DND-41 (cell line): ENCODE data around the gene NRCAM.
"Not testable (repeated sequence)": the region's sequence is repeated elsewhere in the genome, so short reads cannot be mapped to it uniquely, and the experiment has no call there.

Experiments
- ATAC-seq: fragments of 200-7000 bp; cut with Tn5 transposase; 3 replicates; pipeline ENCODE4 v1.9.1; 2021; ENCODE audit warnings: low read depth; ENCODE audit not compliant: insufficient read depth
- DNase-seq: peaks from one replicate; pipeline ENCODE4 v3.0.0-alpha.2; 2020
- H2AFZ ChIP-seq: 2 replicates; pipeline ENCODE4 v1.6.0; 2012; ENCODE audit warnings: low read depth, low read length
- H3K27ac ChIP-seq: 2 replicates; pipeline ENCODE4 v1.5.1; 2012; ENCODE audit warnings: low read length, inconsistent platforms
- H3K27me3 ChIP-seq: fragments of 200-600 bp; sonication (generic); 2 replicates; pipeline ENCODE4 v1.6.0; 2012; ENCODE audit warnings: low read length, mild to moderate bottlenecking, inconsistent platforms; ENCODE audit not compliant: insufficient read depth, poor library complexity
- H3K36me3 ChIP-seq: 2 replicates; pipeline ENCODE4 v1.5.1; 2012; ENCODE audit warnings: low read length, inconsistent platforms; ENCODE audit not compliant: insufficient read depth
- H3K4me1 ChIP-seq: 2 replicates; pipeline ENCODE4 v1.5.1; 2012; ENCODE audit warnings: mild to moderate bottlenecking, low read length; ENCODE audit not compliant: insufficient read depth
- H3K4me2 ChIP-seq: 2 replicates; pipeline ENCODE4 v1.6.0; 2012; ENCODE audit warnings: mild to moderate bottlenecking, moderate library complexity, low read length, inconsistent platforms; ENCODE audit not compliant: insufficient read depth
- H3K4me3 ChIP-seq, 2 experiments: fragments of 200-600 bp in 1 of 2; shearing (Covaris generic) in 1 of 2; 2 replicates each; pipeline ENCODE4 v1.5.1; 2012 to 2016; ENCODE audit warnings: inconsistent platforms in 2 of 2, low read length in 2 of 2, mild to moderate bottlenecking in 2 of 2, low read depth in 1 of 2, moderate library complexity in 1 of 2
- H3K79me2 ChIP-seq: 2 replicates; pipeline ENCODE4 v1.6.0; 2012; ENCODE audit warnings: low read length, inconsistent platforms; ENCODE audit not compliant: insufficient read depth
- H3K9ac ChIP-seq: 2 replicates; pipeline ENCODE4 v1.6.0; 2012; ENCODE audit warnings: low read depth, mild to moderate bottlenecking, inconsistent platforms, low read length, moderate library complexity
- H3K9me3 ChIP-seq: 2 replicates; pipeline ENCODE4 v1.5.1; 2012; ENCODE audit warnings: low read length, moderate library complexity, mild to moderate bottlenecking, inconsistent platforms; ENCODE audit not compliant: insufficient read depth, severe bottlenecking
- H4K20me1 ChIP-seq: 2 replicates; pipeline ENCODE4 v1.6.0; 2012; ENCODE audit warnings: low read length; ENCODE audit not compliant: insufficient read depth
- CTCF ChIP-seq: IDR thresholded peaks from 2 replicates; pipeline ENCODE4 v1.5.1; 2012; ENCODE audit warnings: borderline replicate concordance, low read length, moderate library complexity, mild to moderate bottlenecking; ENCODE audit not compliant: poor library complexity, severe bottlenecking; ENCODE audit errors: extremely low read depth
- EZH2 ChIP-seq: IDR thresholded peaks from 3 replicates; pipeline ENCODE4 v1.6.1; 2012; ENCODE audit warnings: borderline replicate concordance, low read depth, mild to moderate bottlenecking, moderate library complexity, low read length, inconsistent platforms; ENCODE audit not compliant: severe bottlenecking

The NRCAM gene

GRCh38 chr7:108280136-108280535, 176.1 kb downstream of the NRCAM start:
- Histone ChIP-seq H3K9me3 (no peaks in the 10 kb centered on the region), H3K9ac (no peak overlapping the region), H2AFZ (no peak overlapping the region), H3K4me2 (no peak overlapping the region), H3K79me2 (no peaks in the 10 kb centered on the region), H3K27ac (no peak overlapping the region), H3K36me3 (no peaks in the 10 kb centered on the region), H3K27me3 (no peaks in the 10 kb centered on the region), H3K4me1 (no peaks in the 10 kb centered on the region), H3K4me3 (no peak overlapping the region), H4K20me1 (no peaks in the 10 kb centered on the region)
- DNase-seq (no peak), ATAC-seq (no peak)
- TF ChIP-seq EZH2 (no peak), CTCF (no peak)

DNA sequence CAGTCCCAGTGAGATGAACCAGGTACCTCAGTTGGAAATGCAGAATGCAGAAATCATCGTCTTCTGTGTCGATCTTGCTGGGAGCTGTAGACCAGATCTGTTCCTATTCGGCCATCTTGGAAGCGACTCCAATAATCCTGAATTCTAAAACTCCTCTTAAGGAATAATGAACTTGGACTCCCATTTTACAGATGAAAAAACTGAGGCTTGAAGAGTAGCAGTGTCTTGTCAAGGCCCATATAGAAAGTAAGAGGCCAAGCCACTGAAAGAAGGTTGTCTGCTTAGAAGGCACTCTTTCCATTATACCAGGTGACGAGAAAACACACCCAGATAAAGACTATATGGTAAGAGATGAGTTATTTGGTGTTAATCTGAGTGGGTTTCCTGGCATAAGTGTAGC, 177.5 kb downstream of the NRCAM start:
- DNase-seq (no peak), ATAC-seq (no peak)
- Histone ChIP-seq H3K36me3 (no peaks in the 10 kb centered on the region), H3K9ac (no peak overlapping the region), H2AFZ (no peak overlapping the region), H3K4me1 (no peaks in the 10 kb centered on the region), H3K4me3 (no peak overlapping the region), H3K79me2 (no peaks in the 10 kb centered on the region), H3K9me3 (no peaks in the 10 kb centered on the region), H4K20me1 (no peaks in the 10 kb centered on the region), H3K27me3 (no peaks in the 10 kb centered on the region), H3K27ac (no peak overlapping the region), H3K4me2 (no peak overlapping the region)
- TF ChIP-seq EZH2 (no peak), CTCF (no peak)

DNA sequence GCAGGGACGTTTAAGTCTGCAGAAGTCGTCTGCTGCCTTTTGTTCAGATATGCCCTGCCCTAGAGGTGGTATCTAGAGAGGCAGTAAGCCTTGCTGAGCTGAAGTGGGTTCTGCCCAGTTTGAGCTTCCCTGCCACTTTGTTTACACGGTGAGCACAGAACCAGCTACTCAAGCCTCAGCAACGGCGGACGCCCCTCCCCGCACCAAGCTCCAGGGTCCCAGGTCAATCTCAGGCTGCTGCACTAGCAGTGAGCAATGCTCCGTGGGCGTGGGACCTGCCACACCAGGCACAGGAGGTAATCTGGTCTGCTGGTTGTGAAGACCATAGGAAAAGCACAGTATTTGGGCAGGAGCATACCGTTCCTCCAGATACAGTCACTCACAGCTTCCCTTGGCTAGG, 178.0 kb downstream of the NRCAM start:
- H3K36me3 ChIP-seq = no peaks in the 10 kb centered on the region
- no peak for ATAC-seq
- no peak overlapping the region for H3K27ac ChIP-seq
- DNase-seq = no peak
- no peak overlapping the region for H3K4me2 ChIP-seq
- H3K27me3 ChIP-seq = no peaks in the 10 kb centered on the region
- no peaks in the 10 kb centered on the region for H3K4me1 ChIP-seq
- no peaks in the 10 kb centered on the region for H4K20me1 ChIP-seq
- H3K4me3 ChIP-seq = no peak overlapping the region
- H3K79me2 ChIP-seq = no peaks in the 10 kb centered on the region
- no peaks in the 10 kb centered on the region for H3K9me3 ChIP-seq
- H3K9ac ChIP-seq = no peak overlapping the region
- TF ChIP-seq CTCF = no peak
- TF ChIP-seq EZH2 = no peak
- H2AFZ ChIP-seq = no peak overlapping the region

DNA sequence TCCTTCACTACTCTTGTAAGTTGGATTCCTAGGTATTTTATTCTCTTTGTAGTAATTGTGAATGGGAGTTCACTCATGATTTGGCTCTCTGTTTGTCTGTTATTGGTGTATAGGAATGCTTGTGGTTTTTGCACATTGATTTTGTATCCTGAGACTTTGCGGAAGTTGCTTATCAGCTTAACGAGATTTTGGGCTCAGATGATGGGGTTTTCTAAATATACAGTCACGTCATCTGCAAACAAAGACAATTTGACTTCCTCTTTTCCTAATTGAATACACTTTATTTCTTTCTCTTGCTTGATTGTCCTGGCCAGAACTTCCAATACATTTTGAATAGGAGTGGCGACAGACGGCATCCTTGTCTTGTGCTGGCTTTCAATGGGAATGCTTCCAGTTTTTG, 181.8 kb downstream of the NRCAM start:
- H3K9ac ChIP-seq, H2AFZ ChIP-seq, H3K36me3 ChIP-seq, H3K4me3 ChIP-seq, DNase-seq, H3K27ac ChIP-seq, H3K27me3 ChIP-seq, H3K79me2 ChIP-seq, H3K9me3 ChIP-seq, H3K4me2 ChIP-seq, H4K20me1 ChIP-seq, H3K4me1 ChIP-seq, ATAC-seq: not testable (repeated sequence)

DNA sequence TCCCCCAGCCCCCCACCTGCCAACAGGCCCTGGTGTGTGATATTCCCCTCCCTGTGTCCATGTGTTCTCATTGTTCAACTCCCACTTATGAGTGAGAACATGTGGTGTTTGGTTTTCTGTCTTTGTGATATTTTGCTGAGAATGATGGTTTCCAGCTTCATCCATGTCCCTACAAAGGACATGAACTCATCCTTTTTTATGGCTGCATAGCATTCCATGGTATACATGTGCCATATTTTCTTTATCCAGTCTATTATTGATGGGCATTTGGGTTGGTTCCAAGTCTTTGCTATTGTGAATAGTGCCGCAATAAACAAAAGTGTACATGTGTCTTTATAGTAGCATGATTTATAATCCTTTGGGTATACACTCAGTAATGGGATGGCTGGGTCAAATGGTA, 183.3 kb downstream of the NRCAM start:
- H4K20me1 ChIP-seq, H3K9me3 ChIP-seq, H3K4me1 ChIP-seq, H2AFZ ChIP-seq, H3K4me3 ChIP-seq, H3K9ac ChIP-seq, H3K36me3 ChIP-seq, H3K27ac ChIP-seq, ATAC-seq, H3K79me2 ChIP-seq, H3K27me3 ChIP-seq, H3K4me2 ChIP-seq, DNase-seq: not testable (repeated sequence)
